ENCODE measurements around the gene DOCK2.

The DOCK2 gene

DNA sequence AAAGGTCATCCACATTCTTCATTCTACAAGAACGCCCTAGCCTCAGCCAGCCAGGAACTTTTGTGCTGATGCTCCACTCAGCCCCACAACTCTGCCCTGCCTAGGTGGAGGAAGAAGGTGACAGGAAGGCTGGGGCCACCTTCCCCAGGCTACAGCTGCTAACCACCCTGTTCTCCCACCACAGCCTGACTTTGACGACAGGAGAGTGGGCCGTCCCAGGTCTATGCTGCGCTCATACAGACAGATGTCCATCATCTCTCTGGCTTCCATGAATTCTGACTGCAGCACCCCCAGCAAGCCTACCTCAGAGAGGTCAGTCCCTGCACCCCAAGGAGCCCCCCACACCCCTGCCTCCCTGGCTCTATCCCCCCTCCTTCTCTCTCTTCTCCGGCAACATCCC lies 440.5 kb downstream of the DOCK2 start:
- Histone ChIP-seq H3K4me3 (ENCODE audit: severe bottlenecking) (no peak overlapping the region), H3K9me3 (ENCODE audit: severe bottlenecking) (no peaks in the 10 kb centered on the region), H3K27ac (ENCODE audit: poor library complexity, severe bottlenecking) (no peak overlapping the region), H3K27me3 (ENCODE audit: insufficient read depth, poor library complexity, severe bottlenecking) (peaks cover 6% of the 10 kb centered on the region), H3K36me3 (ENCODE audit: low read depth) (no peaks in the 10 kb centered on the region), H3K4me1 (ENCODE audit: insufficient read depth, poor library complexity, severe bottlenecking) (no peaks in the 10 kb centered on the region)
- ATAC-seq (ENCODE audit: low read depth) = no peak
- DNase-seq (ENCODE audit: low spot score) = no peak
- TF ChIP-seq, protein P1, sequence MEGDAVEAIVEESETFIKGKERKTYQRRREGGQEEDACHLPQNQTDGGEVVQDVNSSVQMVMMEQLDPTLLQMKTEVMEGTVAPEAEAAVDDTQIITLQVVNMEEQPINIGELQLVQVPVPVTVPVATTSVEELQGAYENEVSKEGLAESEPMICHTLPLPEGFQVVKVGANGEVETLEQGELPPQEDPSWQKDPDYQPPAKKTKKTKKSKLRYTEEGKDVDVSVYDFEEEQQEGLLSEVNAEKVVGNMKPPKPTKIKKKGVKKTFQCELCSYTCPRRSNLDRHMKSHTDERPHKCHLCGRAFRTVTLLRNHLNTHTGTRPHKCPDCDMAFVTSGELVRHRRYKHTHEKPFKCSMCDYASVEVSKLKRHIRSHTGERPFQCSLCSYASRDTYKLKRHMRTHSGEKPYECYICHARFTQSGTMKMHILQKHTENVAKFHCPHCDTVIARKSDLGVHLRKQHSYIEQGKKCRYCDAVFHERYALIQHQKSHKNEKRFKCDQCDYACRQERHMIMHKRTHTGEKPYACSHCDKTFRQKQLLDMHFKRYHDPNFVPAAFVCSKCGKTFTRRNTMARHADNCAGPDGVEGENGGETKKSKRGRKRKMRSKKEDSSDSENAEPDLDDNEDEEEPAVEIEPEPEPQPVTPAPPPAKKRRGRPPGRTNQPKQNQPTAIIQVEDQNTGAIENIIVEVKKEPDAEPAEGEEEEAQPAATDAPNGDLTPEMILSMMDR (IDR thresholded peaks at IDR 0.05; ENCODE audit: poor library complexity, severe bottlenecking) = no peak

GRCh38 chr5:170078458-170078857 lies 441.4 kb downstream of the DOCK2 start:
- H3K36me3 ChIP-seq (ENCODE audit: low read depth) = no peaks in the 10 kb centered on the region
- TF ChIP-seq, protein P1 (IDR thresholded peaks at IDR 0.05; ENCODE audit: poor library complexity, severe bottlenecking) = no peak
- ATAC-seq (ENCODE audit: low read depth) = no peak

DNA sequence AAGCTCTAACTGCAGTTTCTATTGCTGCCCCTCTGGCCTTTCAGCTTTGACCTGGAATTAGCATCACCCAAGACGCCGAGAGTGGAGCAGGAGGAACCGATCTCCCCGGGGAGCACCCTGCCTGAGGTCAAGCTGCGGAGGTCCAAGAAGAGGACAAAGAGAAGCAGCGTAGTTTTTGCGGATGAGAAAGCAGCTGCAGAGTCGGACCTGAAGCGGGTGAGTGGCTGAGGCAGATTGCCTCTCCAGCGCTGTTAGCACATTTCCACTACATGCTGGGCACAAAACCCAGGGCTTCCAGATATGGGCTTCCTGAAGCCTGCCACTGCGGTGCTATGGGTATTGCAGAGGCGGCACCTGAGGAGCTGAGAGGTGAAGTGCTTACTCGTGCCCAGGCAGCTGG lies 441.9 kb downstream of the DOCK2 start:
- no peaks in the 10 kb centered on the region for H3K27me3 ChIP-seq (ENCODE audit: insufficient read depth, poor library complexity, severe bottlenecking)
- no peaks in the 10 kb centered on the region for H3K36me3 ChIP-seq (ENCODE audit: low read depth)
- no peak overlapping the region for H3K27ac ChIP-seq (ENCODE audit: poor library complexity, severe bottlenecking)
- TF ChIP-seq, protein P1 (IDR thresholded peaks at IDR 0.05; ENCODE audit: poor library complexity, severe bottlenecking) = no peak
- ATAC-seq (ENCODE audit: low read depth) (no peak), DNase-seq (ENCODE audit: low spot score) (no peak)
- no peaks in the 10 kb centered on the region for H3K9me3 ChIP-seq (ENCODE audit: severe bottlenecking)
- no peak overlapping the region for H3K4me3 ChIP-seq (ENCODE audit: severe bottlenecking)
- H3K4me1 ChIP-seq (ENCODE audit: insufficient read depth, poor library complexity, severe bottlenecking) = no peaks in the 10 kb centered on the region

More at GRCh38 chr5:170078458-170078857, 441.4 kb downstream of the DOCK2 start:
- Histone ChIP-seq H3K4me1 (ENCODE audit: insufficient read depth, poor library complexity, severe bottlenecking) (no peaks in the 10 kb centered on the region), H3K4me3 (ENCODE audit: severe bottlenecking) (no peak overlapping the region), H3K27me3 (ENCODE audit: insufficient read depth, poor library complexity, severe bottlenecking) (peaks cover 5% of the 10 kb centered on the region), H3K9me3 (ENCODE audit: severe bottlenecking) (no peaks in the 10 kb centered on the region), H3K27ac (ENCODE audit: poor library complexity, severe bottlenecking) (no peak overlapping the region)
- no peak for DNase-seq (ENCODE audit: low spot score)

DNA sequence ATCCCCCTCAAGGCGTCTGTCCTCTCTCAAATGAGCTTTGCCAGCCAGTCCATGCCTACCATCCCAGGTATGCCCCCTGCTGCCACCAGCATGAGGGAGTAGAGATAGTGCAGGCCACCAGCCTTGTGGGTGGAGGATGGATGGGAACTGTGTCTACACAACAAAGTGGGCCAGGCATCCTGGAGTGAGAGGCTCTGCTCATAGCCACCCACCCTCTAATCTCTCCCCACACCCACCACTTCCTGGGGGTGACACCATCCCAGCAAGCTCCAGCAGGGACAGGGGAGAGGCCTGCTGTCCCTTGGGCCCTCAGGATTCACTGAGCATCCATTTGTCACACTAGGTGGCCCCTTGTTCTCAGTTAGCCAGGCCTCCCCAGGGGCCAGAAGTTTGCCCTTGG lies 443.1 kb downstream of the DOCK2 start:
- H3K36me3 ChIP-seq (ENCODE audit: low read depth) = no peaks in the 10 kb centered on the region
- ATAC-seq (ENCODE audit: low read depth) (no peak), DNase-seq (ENCODE audit: low spot score) (no peak)
- H3K4me1 ChIP-seq (ENCODE audit: insufficient read depth, poor library complexity, severe bottlenecking) = no peaks in the 10 kb centered on the region
- no peak overlapping the region for H3K4me3 ChIP-seq (ENCODE audit: severe bottlenecking)
- H3K27me3 ChIP-seq (ENCODE audit: insufficient read depth, poor library complexity, severe bottlenecking) = no peaks in the 10 kb centered on the region
- TF ChIP-seq, protein P1 (IDR thresholded peaks at IDR 0.05; ENCODE audit: poor library complexity, severe bottlenecking) = no peak
- no peaks in the 10 kb centered on the region for H3K9me3 ChIP-seq (ENCODE audit: severe bottlenecking)
- no peak overlapping the region for H3K27ac ChIP-seq (ENCODE audit: poor library complexity, severe bottlenecking)

DNA sequence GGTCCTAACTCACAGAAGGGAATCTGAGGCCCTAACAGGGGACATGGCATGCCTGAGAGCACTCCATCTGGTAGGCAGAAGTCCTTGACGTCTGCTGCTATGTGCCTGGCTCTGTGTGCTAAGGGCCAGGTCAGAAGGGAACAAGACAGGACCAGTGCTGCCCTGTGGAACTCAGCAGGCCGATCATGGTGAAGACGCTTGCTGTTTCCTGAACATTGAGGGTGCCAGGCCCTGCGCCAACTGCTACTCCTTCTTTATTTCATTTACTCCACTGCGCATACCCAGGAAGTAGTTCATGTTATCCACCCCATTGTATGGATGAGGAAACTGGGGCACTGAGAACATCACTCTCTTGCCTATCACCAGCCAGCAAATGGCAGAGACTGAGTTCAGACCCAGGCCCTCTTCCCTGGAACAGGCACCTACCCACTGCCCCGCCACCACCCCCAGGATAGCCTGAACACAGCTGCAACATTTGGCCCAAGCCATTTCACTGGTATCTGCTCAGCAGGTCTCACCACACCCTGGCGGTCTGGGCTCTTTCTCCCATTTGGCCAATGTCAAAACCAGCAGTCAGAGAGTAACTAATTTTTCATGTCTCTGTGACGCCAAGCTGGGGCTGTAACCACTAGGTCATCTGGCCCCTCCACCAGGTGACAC lies 443.8 kb downstream of the DOCK2 start:
- DNase-seq (ENCODE audit: low spot score) = no peak
- no peak overlapping the region for H3K27ac ChIP-seq (ENCODE audit: poor library complexity, severe bottlenecking)
- H3K9me3 ChIP-seq (ENCODE audit: severe bottlenecking) = no peaks in the 10 kb centered on the region
- H3K36me3 ChIP-seq (ENCODE audit: low read depth) = no peaks in the 10 kb centered on the region
- TF ChIP-seq, protein P1 (IDR thresholded peaks at IDR 0.05; ENCODE audit: poor library complexity, severe bottlenecking) = no peak
- no peak for ATAC-seq (ENCODE audit: low read depth)
- no peak overlapping the region for H3K4me3 ChIP-seq (ENCODE audit: severe bottlenecking)
- no peaks in the 10 kb centered on the region for H3K4me1 ChIP-seq (ENCODE audit: insufficient read depth, poor library complexity, severe bottlenecking)
- H3K27me3 ChIP-seq (ENCODE audit: insufficient read depth, poor library complexity, severe bottlenecking) = no peaks in the 10 kb centered on the region
